NCI-H1417 (cell line): ENCODE data around the gene PLA2G6.
A peak's percentile ranks its signal among the peaks of the same experiment; 100 is the strongest.

Experiments used
- DNase-seq, 3 experiments: peaks; one replicate each; lab custom pipeline; 2025; lab: John Stamatoyannopoulos, UW

The PLA2G6 gene

GRCh38 chr22:38214302-38215056 is 32.8 kb upstream of the PLA2G6 start:
- DNase-seq, result peak in 1 of 3 experiments; percentile 65

- no peak for DNase-seq
Observed at GRCh38 chr22:38213990-38214301, 32.3 kb upstream of the PLA2G6 start.

GRCh38 chr22:38213319-38213989 is 31.8 kb upstream of the PLA2G6 start:
- no peak for DNase-seq

GRCh38 chr22:38212442-38212841 is 30.8 kb upstream of the PLA2G6 start:
- no peak for DNase-seq

- no peak for DNase-seq
Observed at GRCh38 chr22:38211556-38211955, 29.9 kb upstream of the PLA2G6 start.

- DNase-seq, result no peak
Observed at GRCh38 chr22:38208551-38208968, 26.9 kb upstream of the PLA2G6 start.

- no peak for DNase-seq
Observed at GRCh38 chr22:38207898-38208432, 26.3 kb upstream of the PLA2G6 start.

- no peak for DNase-seq
Observed at GRCh38 chr22:38205261-38206128, 23.9 kb upstream of the PLA2G6 start.

GRCh38 chr22:38204784-38205183 is 23.2 kb upstream of the PLA2G6 start:
- no peak for DNase-seq

GRCh38 chr22:38203855-38204514 is 22.4 kb upstream of the PLA2G6 start:
- no peak for DNase-seq

GRCh38 chr22:38203090-38203810 is 21.6 kb upstream of the PLA2G6 start:
- peak; percentile 17 to 49 (median 44) for DNase-seq

GRCh38 chr22:38202437-38203089 is 20.9 kb upstream of the PLA2G6 start:
- peak; percentile 14 to 63 (median 60) for DNase-seq

GRCh38 chr22:38201711-38202436 is 20.2 kb upstream of the PLA2G6 start, which contains the start of gene MAFF:
Gene MAFF, plus strand, starts transcription at chr22:38201994. Its CDS starts 11,860 bp downstream, at chr22:38213854.
- peak; percentile 78 to 88 (median 78) for DNase-seq

- DNase-seq, result no peak
Observed at GRCh38 chr22:38201371-38201710, 19.7 kb upstream of the PLA2G6 start.

GRCh38 chr22:38199826-38200559 is 18.4 kb upstream of the PLA2G6 start:
- DNase-seq, result no peak

GRCh38 chr22:38196791-38197419 is 15.3 kb upstream of the PLA2G6 start:
- peak in 1 of 3 experiments; percentile 5 for DNase-seq

- no peak for DNase-seq
Observed at GRCh38 chr22:38193580-38193979, 11.9 kb upstream of the PLA2G6 start.

- DNase-seq, result no peak
Observed at GRCh38 chr22:38192475-38192863, 10.8 kb upstream of the PLA2G6 start.
